ENCODE measurements around the gene HUWE1. TPM values are rescaled to one million over a fixed set of nuclear protein-coding genes. Genes with fewer than 3 reads are reported as not detected.

Gene HUWE1, protein sequence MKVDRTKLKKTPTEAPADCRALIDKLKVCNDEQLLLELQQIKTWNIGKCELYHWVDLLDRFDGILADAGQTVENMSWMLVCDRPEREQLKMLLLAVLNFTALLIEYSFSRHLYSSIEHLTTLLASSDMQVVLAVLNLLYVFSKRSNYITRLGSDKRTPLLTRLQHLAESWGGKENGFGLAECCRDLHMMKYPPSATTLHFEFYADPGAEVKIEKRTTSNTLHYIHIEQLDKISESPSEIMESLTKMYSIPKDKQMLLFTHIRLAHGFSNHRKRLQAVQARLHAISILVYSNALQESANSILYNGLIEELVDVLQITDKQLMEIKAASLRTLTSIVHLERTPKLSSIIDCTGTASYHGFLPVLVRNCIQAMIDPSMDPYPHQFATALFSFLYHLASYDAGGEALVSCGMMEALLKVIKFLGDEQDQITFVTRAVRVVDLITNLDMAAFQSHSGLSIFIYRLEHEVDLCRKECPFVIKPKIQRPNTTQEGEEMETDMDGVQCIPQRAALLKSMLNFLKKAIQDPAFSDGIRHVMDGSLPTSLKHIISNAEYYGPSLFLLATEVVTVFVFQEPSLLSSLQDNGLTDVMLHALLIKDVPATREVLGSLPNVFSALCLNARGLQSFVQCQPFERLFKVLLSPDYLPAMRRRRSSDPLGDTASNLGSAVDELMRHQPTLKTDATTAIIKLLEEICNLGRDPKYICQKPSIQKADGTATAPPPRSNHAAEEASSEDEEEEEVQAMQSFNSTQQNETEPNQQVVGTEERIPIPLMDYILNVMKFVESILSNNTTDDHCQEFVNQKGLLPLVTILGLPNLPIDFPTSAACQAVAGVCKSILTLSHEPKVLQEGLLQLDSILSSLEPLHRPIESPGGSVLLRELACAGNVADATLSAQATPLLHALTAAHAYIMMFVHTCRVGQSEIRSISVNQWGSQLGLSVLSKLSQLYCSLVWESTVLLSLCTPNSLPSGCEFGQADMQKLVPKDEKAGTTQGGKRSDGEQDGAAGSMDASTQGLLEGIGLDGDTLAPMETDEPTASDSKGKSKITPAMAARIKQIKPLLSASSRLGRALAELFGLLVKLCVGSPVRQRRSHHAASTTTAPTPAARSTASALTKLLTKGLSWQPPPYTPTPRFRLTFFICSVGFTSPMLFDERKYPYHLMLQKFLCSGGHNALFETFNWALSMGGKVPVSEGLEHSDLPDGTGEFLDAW (N-terminal part only)
- 100 to 1,000 TPM; 376 to 384 TPM for total RNA-seq

DNA sequence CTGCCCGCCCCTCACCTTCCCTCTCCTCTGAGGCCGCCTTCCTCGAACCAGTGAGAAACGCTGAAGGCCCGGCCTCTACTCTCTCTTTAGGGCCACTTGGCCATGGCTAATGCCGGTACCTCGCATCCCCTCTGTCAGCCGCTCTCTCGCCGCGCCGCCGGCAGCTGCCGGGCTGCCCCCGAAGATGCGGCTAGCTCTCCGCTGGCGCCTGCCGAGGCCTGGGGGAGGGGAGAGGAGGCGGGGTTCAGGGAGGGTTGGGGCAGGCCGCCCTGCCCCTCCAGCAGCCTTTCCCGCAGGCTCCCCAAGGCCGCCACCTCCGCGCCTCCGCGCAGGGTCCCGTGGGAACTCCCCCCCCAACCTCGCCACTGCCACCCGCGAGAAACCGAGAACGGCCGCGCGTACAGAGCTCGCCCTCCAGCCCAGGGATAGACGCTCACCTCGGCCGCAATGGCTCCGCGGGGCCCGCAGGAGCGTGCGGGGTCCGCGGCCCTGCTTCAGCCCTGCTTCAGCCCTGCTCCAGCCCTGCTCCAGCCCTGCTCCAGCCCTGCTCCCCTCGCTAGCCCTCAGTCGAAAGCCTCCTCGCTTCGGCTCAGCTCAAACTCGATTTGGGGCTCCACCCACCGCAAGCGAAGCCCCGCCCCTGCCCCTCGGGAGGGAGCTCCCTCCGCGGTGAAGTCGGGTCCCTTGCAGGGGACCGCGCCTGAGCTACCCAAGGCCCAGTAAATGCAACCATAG, at the start of gene HUWE1:
Gene HUWE1 (minus strand): TSS at position 569 of the 735 bp plus-strand sequence. CDS start 32,612 bp downstream, outside the sequence.
- peaks cover 12% of the 10 kb centered on the region for H3K4me1 Mint-ChIP-seq (ENCODE audit: low read depth)
- DNase-seq (peak; percentile 89), ATAC-seq (peak; percentile 57)
- TF ChIP-seq CTCF (IDR thresholded peaks at IDR 0.05), result no peak
- H3K36me3 Mint-ChIP-seq (ENCODE audit: low read depth), result peaks cover 24% of the 10 kb centered on the region
- H3K9me3 Mint-ChIP-seq, result no peaks in the 10 kb centered on the region
- peak within 1 kb of the TSS; percentile 94 for H3K4me3 Mint-ChIP-seq
- no peaks in the 10 kb centered on the region for H3K27me3 Mint-ChIP-seq
- intact Hi-C loops (cut with micrococcal nuclease), result no loop called here
- ChIA-PET CTCF (interaction anchor here (0.6 to 1.0 kb wide), 2 partner anchors 20 to 146 kb away, joined by 3 to 4 read pairs; no protein-coding TSS in a partner anchor), POLR2A (interaction anchor here (0.5 to 2.8 kb wide), 10 partner anchors 10 to 356 kb away, joined by 3 to 52 read pairs (median 4); no protein-coding TSS in a partner anchor)
- H3K27ac Mint-ChIP-seq, result peak within 1 kb of the TSS; percentile 94

DNA sequence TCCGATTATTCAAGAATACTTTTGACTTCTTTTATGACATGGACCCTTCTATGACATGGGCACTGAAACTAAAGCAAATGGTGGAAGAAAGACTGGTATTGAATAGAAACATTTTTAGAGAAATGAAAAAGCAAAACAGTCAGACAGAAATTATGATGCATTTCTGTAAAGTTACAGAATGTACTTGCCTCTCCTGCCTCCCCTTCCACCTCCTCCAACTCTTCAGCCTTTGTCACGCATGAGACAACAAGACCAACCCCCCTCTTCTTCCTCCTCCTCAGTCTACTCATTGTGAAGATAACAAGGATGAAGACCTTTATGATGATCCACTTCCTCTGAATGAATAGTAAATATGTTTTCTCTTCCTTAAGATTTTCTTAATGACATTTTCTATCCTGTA, 46.3 kb upstream of the HUWE1 start:
- Mint-ChIP-seq H3K27ac (peak overlapping the region; percentile 92), H3K36me3 (ENCODE audit: low read depth) (peaks cover 11% of the 10 kb centered on the region), H3K4me1 (ENCODE audit: low read depth) (peaks cover 44% of the 10 kb centered on the region), H3K9me3 (peaks cover 2% of the 10 kb centered on the region), H3K4me3 (peak overlapping the region; percentile 61), H3K27me3 (no peaks in the 10 kb centered on the region)
- peak; percentile 82 for ATAC-seq
- TF ChIP-seq CTCF (IDR thresholded peaks at IDR 0.05), result no peak
- DNase-seq, result peak; percentile 36
- ChIA-PET CTCF (no interaction called here), POLR2A (interaction anchor here (1.5 to 6.4 kb wide), 2 partner anchors 17 to 50 kb away, joined by 3 to 57 read pairs; no protein-coding TSS in a partner anchor)
- intact Hi-C loops (cut with micrococcal nuclease), result no loop called here

GRCh38 chrX:53729751-53730150, 43.2 kb upstream of the HUWE1 start:
- Mint-ChIP-seq H3K4me3 (no peak overlapping the region), H3K9me3 (no peaks in the 10 kb centered on the region), H3K27ac (peak overlapping the region; percentile 42), H3K27me3 (no peaks in the 10 kb centered on the region), H3K4me1 (ENCODE audit: low read depth) (peaks cover 46% of the 10 kb centered on the region), H3K36me3 (ENCODE audit: low read depth) (no peaks in the 10 kb centered on the region)
- no peak for TF ChIP-seq CTCF (IDR thresholded peaks at IDR 0.05)
- DNase-seq (no peak), ATAC-seq (no peak)
- intact Hi-C loops (cut with micrococcal nuclease), result no loop called here
- ChIA-PET POLR2A (interaction anchor here (1.0 to 6.4 kb wide), 2 partner anchors 14 to 43 kb away, joined by 3 to 57 read pairs; partner anchors contain the start of gene HUWE1), CTCF (no interaction called here)

- no peaks in the 10 kb centered on the region for H3K9me3 Mint-ChIP-seq
- no peaks in the 10 kb centered on the region for H3K27me3 Mint-ChIP-seq
- peaks cover 38% of the 10 kb centered on the region for H3K4me1 Mint-ChIP-seq (ENCODE audit: low read depth)
- H3K4me3 Mint-ChIP-seq, result no peak overlapping the region
- peaks cover 3% of the 10 kb centered on the region for H3K36me3 Mint-ChIP-seq (ENCODE audit: low read depth)
- ChIA-PET POLR2A (interaction anchor here (6.4 kb wide), 1 partner anchor 12 kb away, joined by 57 read pairs; no protein-coding TSS in a partner anchor), CTCF (no interaction called here)
- ATAC-seq (no peak), DNase-seq (no peak)
- H3K27ac Mint-ChIP-seq, result peak overlapping the region; percentile 80
- intact Hi-C loops (cut with micrococcal nuclease), result no loop called here
- TF ChIP-seq CTCF (IDR thresholded peaks at IDR 0.05), result no peak
These were observed 42.0 kb upstream of the HUWE1 start for GRCh38 chrX:53728506-53728905.
